Type B pancreatic cell (in vitro differentiated cells): ENCODE results near the gene DNAJA1. TPM values are rescaled to one million over a fixed set of nuclear protein-coding genes. Genes with fewer than 3 reads are reported as not detected.

Experiments
- DNase-seq: peaks from one replicate; pipeline ENCODE4 v3.0.0; 2021; ENCODE audit warnings: mixed read lengths; ENCODE audit not compliant: unreplicated experiment; ENCODE audit errors: extremely low spot score
- H3K27ac Mint-ChIP-seq: 2 replicates; pipeline ENCODE4 v1.8.0; 2021; ENCODE audit warnings: mild to moderate bottlenecking, mixed read lengths
- H3K27me3 Mint-ChIP-seq: 2 replicates; pipeline ENCODE4 v1.8.0; 2021; ENCODE audit warnings: mixed read lengths
- H3K36me3 Mint-ChIP-seq: 2 replicates; pipeline ENCODE4 v1.8.0; 2021; ENCODE audit warnings: mixed read lengths
- H3K4me1 Mint-ChIP-seq: one replicate; pipeline ENCODE4 v1.8.0; 2021; ENCODE audit warnings: mixed read lengths; ENCODE audit not compliant: unreplicated experiment
- H3K4me3 Mint-ChIP-seq: 2 replicates; pipeline ENCODE4 v1.8.0; 2021; ENCODE audit warnings: mild to moderate bottlenecking, mixed read lengths
- H3K9me3 Mint-ChIP-seq: 2 replicates; pipeline ENCODE4 v1.8.0; 2021; ENCODE audit warnings: mixed read lengths
- total RNA-seq: library from RNA; stranded (reverse); gene quantifications from 2 replicates; pipeline ENCODE4 v1.2.1, GENCODE V29; 2021; ENCODE audit warnings: low replicate concordance
- TF ChIP-seq, protein P1 (sequence below): fragments of 200-600 bp; sonication (generic); conservative IDR thresholded peaks from 2 replicates; pipeline ENCODE4 v1.5.0; 2021; ENCODE audit warnings: antibody characterized with exemption, mild to moderate bottlenecking

Gene DNAJA1
- total RNA-seq, 1 donor from 2014 or later, result 223 TPM

DNA sequence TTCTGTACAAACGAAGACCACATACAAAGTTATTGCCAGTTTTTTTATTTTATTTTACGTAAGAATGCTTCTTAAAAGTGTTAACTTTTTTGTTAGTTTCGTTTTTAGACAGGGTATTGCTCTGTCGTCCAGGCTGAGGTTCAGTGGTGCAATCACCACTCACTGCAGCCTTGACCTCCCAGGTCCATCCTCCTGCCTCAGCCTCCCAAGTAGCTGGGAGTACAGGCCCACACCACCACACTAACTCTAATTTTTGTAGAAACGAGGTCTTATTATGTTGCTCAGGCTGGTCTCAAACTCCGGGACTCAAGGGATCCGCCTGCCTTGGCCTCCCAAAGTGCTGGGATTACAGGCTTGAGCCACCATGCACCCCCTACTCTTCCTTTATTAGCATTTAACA lies 2.3 kb upstream of the DNAJA1 start:
- no peaks in the 10 kb centered on the region for H3K9me3 Mint-ChIP-seq
- H3K27me3 Mint-ChIP-seq, result no peaks in the 10 kb centered on the region
- peaks cover 25% of the 10 kb centered on the region for H3K4me1 Mint-ChIP-seq
- TF ChIP-seq, protein P1, sequence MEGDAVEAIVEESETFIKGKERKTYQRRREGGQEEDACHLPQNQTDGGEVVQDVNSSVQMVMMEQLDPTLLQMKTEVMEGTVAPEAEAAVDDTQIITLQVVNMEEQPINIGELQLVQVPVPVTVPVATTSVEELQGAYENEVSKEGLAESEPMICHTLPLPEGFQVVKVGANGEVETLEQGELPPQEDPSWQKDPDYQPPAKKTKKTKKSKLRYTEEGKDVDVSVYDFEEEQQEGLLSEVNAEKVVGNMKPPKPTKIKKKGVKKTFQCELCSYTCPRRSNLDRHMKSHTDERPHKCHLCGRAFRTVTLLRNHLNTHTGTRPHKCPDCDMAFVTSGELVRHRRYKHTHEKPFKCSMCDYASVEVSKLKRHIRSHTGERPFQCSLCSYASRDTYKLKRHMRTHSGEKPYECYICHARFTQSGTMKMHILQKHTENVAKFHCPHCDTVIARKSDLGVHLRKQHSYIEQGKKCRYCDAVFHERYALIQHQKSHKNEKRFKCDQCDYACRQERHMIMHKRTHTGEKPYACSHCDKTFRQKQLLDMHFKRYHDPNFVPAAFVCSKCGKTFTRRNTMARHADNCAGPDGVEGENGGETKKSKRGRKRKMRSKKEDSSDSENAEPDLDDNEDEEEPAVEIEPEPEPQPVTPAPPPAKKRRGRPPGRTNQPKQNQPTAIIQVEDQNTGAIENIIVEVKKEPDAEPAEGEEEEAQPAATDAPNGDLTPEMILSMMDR, result no peak
- H3K36me3 Mint-ChIP-seq, result peaks cover 26% of the 10 kb centered on the region
- peak overlapping the region; percentile 21 for H3K27ac Mint-ChIP-seq
- no peak for DNase-seq
- H3K4me3 Mint-ChIP-seq, result peak overlapping the region; percentile 50

DNA sequence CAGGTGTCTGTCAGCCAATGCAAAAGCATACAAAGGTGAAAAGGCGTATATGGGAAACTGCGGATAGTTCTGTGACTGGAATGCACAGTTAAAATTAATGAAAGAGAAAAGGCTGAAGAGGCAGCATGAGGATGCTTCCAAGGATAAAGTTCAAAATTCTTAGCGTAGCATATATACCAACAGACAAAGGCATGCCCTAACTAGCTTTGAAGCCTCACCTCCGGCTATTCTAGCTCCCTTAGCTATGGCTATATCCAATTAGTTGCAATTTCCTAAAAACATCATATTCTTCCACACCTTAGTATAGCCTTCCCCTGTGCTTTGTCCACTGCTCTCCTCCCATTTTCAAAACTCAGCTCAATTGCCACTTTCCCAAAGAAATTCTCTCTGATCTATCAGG lies 1.4 kb upstream of the DNAJA1 start:
- no peak for DNase-seq
- H3K9me3 Mint-ChIP-seq, result no peaks in the 10 kb centered on the region
- TF ChIP-seq, protein P1, result no peak
- peak overlapping the region; percentile 97 for H3K4me3 Mint-ChIP-seq
- H3K4me1 Mint-ChIP-seq, result peaks cover 27% of the 10 kb centered on the region
- H3K36me3 Mint-ChIP-seq, result peaks cover 30% of the 10 kb centered on the region
- H3K27me3 Mint-ChIP-seq, result no peaks in the 10 kb centered on the region
- peak overlapping the region; percentile 97 for H3K27ac Mint-ChIP-seq

DNA sequence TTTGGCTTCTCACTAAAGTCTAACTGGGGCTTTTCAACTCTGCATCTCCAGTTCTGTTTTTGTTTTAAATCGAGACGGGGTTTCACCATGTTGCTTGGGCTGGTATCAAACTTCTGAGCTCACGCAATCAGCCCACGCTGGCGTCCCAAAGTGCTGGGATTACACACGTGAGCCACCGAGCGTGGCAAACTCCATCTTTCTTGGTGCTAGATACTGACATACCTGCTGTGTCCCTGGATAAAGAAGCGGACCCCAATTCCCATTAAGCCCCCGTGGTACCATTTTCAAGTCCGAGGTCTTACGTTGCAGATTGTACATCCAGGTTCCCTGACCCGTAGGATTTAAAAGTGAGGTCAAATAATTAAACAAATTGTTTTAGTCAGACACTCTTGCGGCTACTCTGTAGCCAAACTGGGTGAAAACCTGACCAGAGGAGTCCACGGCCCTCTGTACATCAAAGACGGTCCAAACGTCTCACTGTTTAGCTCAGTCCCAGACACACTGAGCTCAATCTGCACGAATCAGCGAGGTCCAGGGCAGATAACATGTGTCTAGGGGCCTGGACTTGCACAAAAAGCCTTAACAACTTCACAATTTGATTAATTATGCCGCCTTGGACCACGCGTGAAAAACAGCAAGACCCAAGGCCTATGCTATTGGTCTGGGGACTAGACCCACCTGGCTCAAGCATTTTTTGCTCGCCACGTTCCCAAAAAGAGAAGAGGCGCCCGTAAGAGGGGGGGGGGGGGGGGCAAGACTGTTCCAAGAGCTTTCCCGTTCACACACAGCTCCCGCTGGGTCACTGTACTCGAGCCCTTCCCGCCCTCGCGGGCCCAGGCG lies 727 bp upstream of the DNAJA1 start:
- Mint-ChIP-seq H3K27ac (peak overlapping the region; percentile 97), H3K9me3 (no peaks in the 10 kb centered on the region), H3K36me3 (peaks cover 30% of the 10 kb centered on the region), H3K27me3 (no peaks in the 10 kb centered on the region), H3K4me3 (peak overlapping the region; percentile 97), H3K4me1 (peaks cover 34% of the 10 kb centered on the region)
- DNase-seq, result no peak
- TF ChIP-seq, protein P1, result no peak

DNA sequence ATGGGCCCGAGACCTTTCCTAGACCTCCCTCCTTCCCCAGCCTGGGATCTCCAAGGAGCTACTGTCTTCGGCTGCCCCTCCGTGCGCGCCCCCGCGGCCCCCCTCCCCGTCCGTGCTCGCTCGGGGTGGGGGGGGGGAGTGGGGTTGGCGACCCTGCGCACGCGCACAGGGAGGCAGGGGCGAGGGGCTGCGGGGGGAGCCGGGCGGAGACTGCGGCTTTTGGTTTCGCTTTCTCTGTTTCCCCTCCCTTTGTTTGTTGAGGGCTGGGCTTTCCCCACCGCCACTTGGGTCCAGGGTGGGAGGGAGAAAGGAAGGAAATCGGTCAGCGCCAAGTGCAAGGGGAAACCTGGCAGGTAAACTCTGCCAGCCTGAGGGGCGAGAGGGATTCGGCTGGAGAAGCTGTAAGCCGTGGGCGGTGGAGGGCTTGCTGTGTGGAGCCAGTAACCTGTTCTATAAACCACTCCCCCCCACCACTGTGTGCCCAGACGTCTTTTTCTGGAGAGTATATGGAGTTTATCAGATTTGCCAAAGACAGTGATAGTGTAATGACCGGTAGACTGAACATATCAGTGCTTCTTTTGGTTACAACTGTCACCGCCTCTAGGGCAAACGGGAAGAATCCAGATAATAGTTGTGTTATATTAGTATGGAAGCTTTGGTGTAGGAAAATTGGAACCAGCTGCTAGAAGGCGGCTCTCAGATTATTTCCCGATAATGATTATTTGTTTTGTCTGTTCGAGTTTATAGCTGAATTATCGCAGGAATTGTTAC lies 684 bp downstream of the DNAJA1 start:
- DNase-seq, result peak; percentile 78
- H3K36me3 Mint-ChIP-seq, result peaks cover 36% of the 10 kb centered on the region
- H3K27ac Mint-ChIP-seq, result peak overlapping the region; percentile 96
- TF ChIP-seq, protein P1, result no peak
- no peaks in the 10 kb centered on the region for H3K27me3 Mint-ChIP-seq
- peaks cover 45% of the 10 kb centered on the region for H3K4me1 Mint-ChIP-seq
- H3K9me3 Mint-ChIP-seq, result no peaks in the 10 kb centered on the region
- H3K4me3 Mint-ChIP-seq, result peak overlapping the region; percentile 97

DNA sequence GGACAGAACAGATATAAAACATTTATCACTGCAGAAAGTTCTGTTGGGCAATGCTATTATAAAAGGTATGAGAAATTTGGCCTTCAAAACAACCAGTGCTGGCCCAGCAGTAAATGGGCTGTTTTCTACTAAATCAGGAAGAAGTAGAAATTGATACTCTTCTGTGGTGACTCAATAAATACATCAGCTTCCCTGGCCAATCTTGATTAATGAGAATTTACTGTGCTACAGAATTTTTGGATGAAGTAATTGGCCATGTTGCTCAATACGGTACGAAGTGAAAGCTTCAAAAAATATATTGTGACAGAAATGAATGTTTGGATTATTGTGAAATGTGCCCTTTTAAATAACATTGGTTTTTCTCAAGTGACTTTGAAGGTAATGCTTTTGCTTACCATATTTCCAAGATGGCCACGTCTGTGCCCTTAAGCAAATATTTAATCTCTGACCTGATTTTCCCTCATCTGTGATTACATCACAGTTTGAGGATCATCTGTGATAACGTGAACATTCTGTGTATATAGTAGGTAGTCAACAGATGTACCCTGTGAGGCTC lies 4.2 kb downstream of the DNAJA1 start:
- Mint-ChIP-seq H3K27me3 (no peaks in the 10 kb centered on the region), H3K36me3 (peaks cover 52% of the 10 kb centered on the region), H3K9me3 (no peaks in the 10 kb centered on the region), H3K27ac (peak overlapping the region; percentile 65), H3K4me3 (peak overlapping the region; percentile 78), H3K4me1 (peaks cover 41% of the 10 kb centered on the region)
- TF ChIP-seq, protein P1, result no peak
- DNase-seq, result no peak
